Endothelial cell of umbilical vein (primary cell): Measurements from ENCODE around the gene ICE2. TPM values are rescaled to one million over a fixed set of nuclear protein-coding genes. Genes with fewer than 3 reads are reported as not detected.

Source experiments
- BruUV-seq: library from RNA; stranded (reverse); fragments of 400-500 nt; replicated peaks from 2 replicates; lab custom pipeline; 2021; lab: Mats Ljungman, UMichigan
- CTCF ChIA-PET: fragments of 300-600, 350-600 bp; sonication (Branson Sonifier 250); formaldehyde crosslinking; loops from one replicate; lab custom pipeline; 2021; ENCODE audit warnings: antibody characterized with exemption, inconsistent platforms; lab: Charles Lee
- POLR2A ChIA-PET: fragments of 300-600, 350-600 bp; sonication (Branson Sonifier 250); formaldehyde crosslinking; loops from one replicate; lab custom pipeline; 2021; ENCODE audit warnings: antibody characterized with exemption, inconsistent platforms; lab: Charles Lee
- DNase-seq: peaks from one replicate; pipeline ENCODE4 v3.0.0-alpha.2; 2011; ENCODE audit warnings: low read depth, low spot score
- FAIRE-seq: peaks from 2 replicates; lab custom pipeline; 2011; peaks lifted over from hg19 to GRCh38; lab: Jason Lieb, UNC
- H2AFZ ChIP-seq: 2 replicates; pipeline ENCODE4 v1.6.0; 2012; ENCODE audit warnings: low read depth, low read length, control low read depth, inconsistent platforms
- H3K27ac ChIP-seq: 2 replicates; pipeline ENCODE4 v1.5.1; 2011; ENCODE audit warnings: low read depth, mild to moderate bottlenecking, control low read depth, low read length, moderate library complexity; ENCODE audit not compliant: insufficient read depth
- H3K27me3 ChIP-seq, 2 experiments: 2 replicates each; pipeline versions ENCODE4 v1.6.0 to v1.6.1; 2011; ENCODE audit warnings: low read length in 2 of 2, mixed read lengths in 1 of 2; ENCODE audit not compliant: control insufficient read depth in 2 of 2, insufficient read depth in 2 of 2
- H3K36me3 ChIP-seq, 2 experiments: 2 replicates in 1 of 2; 3 replicates in 1 of 2; pipeline ENCODE4 v1.5.1; 2011; ENCODE audit warnings: low read length in 2 of 2, mild to moderate bottlenecking in 1 of 2, moderate library complexity in 1 of 2; ENCODE audit not compliant: control insufficient read depth in 2 of 2, insufficient read depth in 2 of 2; ENCODE audit errors: extremely low read depth in 1 of 2
- H3K4me1 ChIP-seq: 3 replicates; pipeline ENCODE4 v1.5.1; 2011; ENCODE audit warnings: mild to moderate bottlenecking, low read length; ENCODE audit not compliant: control insufficient read depth, insufficient read depth; ENCODE audit errors: extremely low read depth
- H3K4me2 ChIP-seq: 2 replicates; pipeline ENCODE4 v1.6.1; 2011; ENCODE audit warnings: low read length, control low read depth, mixed read lengths; ENCODE audit not compliant: insufficient read depth
- H3K4me3 ChIP-seq, 3 experiments: fragments of 200-600 bp in 1 of 3; sonication (generic), shearing (Covaris generic) in 1 of 3; replicated peaks in 1 of 3; 2 replicates each; pipeline ENCODE4 v1.5.1; 2011 to 2016; ENCODE audit warnings: control low read depth in 3 of 3, low read length in 3 of 3, mild to moderate bottlenecking in 2 of 3, inconsistent platforms in 1 of 3, low read depth in 1 of 3, moderate library complexity in 1 of 3; ENCODE audit not compliant: insufficient read depth in 1 of 3
- H3K79me2 ChIP-seq: 2 replicates; pipeline ENCODE4 v1.6.0; 2012; ENCODE audit warnings: low read length, inconsistent platforms; ENCODE audit not compliant: control insufficient read depth, insufficient read depth
- H3K9ac ChIP-seq: replicated peaks from 2 replicates; pipeline ENCODE3; 2011; ENCODE audit warnings: low read length, control low read depth; ENCODE audit not compliant: insufficient read depth; ENCODE audit errors: extremely low read depth
- H3K9me1 ChIP-seq: replicated peaks from 3 replicates; pipeline ENCODE4 v1.6.0; 2011; ENCODE audit warnings: mild to moderate bottlenecking, low read length; ENCODE audit not compliant: control insufficient read depth, insufficient read depth; ENCODE audit errors: extremely low read depth
- H3K9me3 ChIP-seq: replicated peaks from 2 replicates; pipeline ENCODE4 v1.5.1; 2012; ENCODE audit warnings: low read length, inconsistent platforms; ENCODE audit not compliant: control insufficient read depth, insufficient read depth
- H4K20me1 ChIP-seq: replicated peaks from 2 replicates; pipeline ENCODE3; 2011; ENCODE audit warnings: mild to moderate bottlenecking, low read length; ENCODE audit not compliant: control insufficient read depth, insufficient read depth; ENCODE audit errors: extremely low read depth
- CTCF ChIP-seq, 2 donors: IDR thresholded peaks; 1 replicate in 1 of 2; 2 replicates in 1 of 2; pipeline ENCODE4 v1.5.1; 2011; ENCODE audit warnings: low read length in 2 of 2, mild to moderate bottlenecking in 2 of 2, moderate library complexity in 2 of 2, control low read depth in 1 of 2, inconsistent platforms in 1 of 2, low read depth in 1 of 2; ENCODE audit not compliant: insufficient read depth in 1 of 2; ENCODE audit errors: extremely low read depth in 1 of 2
- FOS ChIP-seq: IDR thresholded peaks from 2 replicates; pipeline ENCODE4 v1.6.1; 2011; ENCODE audit warnings: mild to moderate bottlenecking, low read length, moderate library complexity, borderline replicate concordance; ENCODE audit not compliant: insufficient read depth
- dilution Hi-C: fragments of 300-500 bp; cut with MboI; formaldehyde crosslinking; loops from one replicate; pipeline ENCODE4 v1.15.0; 2019; ENCODE audit warnings: low sequenced_read_pairs; ENCODE audit not compliant: extremely low pct_ligation_motif_present
- intact Hi-C: fragments of 100-400 bp; cut with micrococcal nuclease; formaldehyde crosslinking; loops from one replicate; pipeline ENCODE4 v1.10.0; 2022
- polyA plus RNA-seq, 4 experiments: library from polyadenylated mRNA; depleted of rRNA in 3 of 4; stranded (reverse) in 3 of 4; unstranded in 1 of 4; fragments of >200 nt; gene quantifications; 2 replicates each; pipeline versions ENCODE4 v1.2.1 to v1.2.3, GENCODE V29; 2011 to 2012; ENCODE audit warnings: missing spikeins in 1 of 4
- total RNA-seq: library from RNA; stranded (reverse); gene quantifications from 2 replicates; pipeline ENCODE4 v1.2.3, GENCODE V29; 2021

The ICE2 gene
- total and polyA plus RNA-seq, 2 donors (not counting 3 experiments of a cell fraction or from before 2014, with no cell fraction given) = 22.1 to 57.0 TPM

GRCh38 chr15:60469893-60470641 is 8.9 kb downstream of the ICE2 start:
- dilution Hi-C loops = no loop called here
- H4K20me1 ChIP-seq = no peaks in the 10 kb centered on the region
- peak overlapping the region; percentile 65 for H3K4me2 ChIP-seq
- no TSS peak for BruUV-seq
- peaks cover 4 to 6% of the 10 kb centered on the region in 2 experiments for H3K36me3 ChIP-seq
- H3K27ac ChIP-seq = peak overlapping the region; percentile 52
- POLR2A ChIA-PET = no interaction called here
- no peak overlapping the region for H3K4me3 ChIP-seq
- intact Hi-C loops = no loop called here
- DNase-seq (peak; percentile 56), FAIRE-seq (no peak)
- no peaks in the 10 kb centered on the region for H3K27me3 ChIP-seq
- CTCF ChIA-PET = no interaction called here
- H2AFZ ChIP-seq = peak overlapping the region; percentile 77
- peaks cover 16% of the 10 kb centered on the region for H3K4me1 ChIP-seq
- H3K9ac ChIP-seq = no peak overlapping the region
- TF ChIP-seq FOS = peak; percentile 49
- no peak for TF ChIP-seq CTCF (IDR thresholded peaks at IDR 0.05; ENCODE audit: extremely low read depth in 1 of 2, insufficient read depth in 1 of 2, low read depth in 1 of 2, low read length in 2 of 2)
- no peaks in the 10 kb centered on the region for H3K9me1 ChIP-seq
- no peaks in the 10 kb centered on the region for H3K9me3 ChIP-seq
- peaks cover 38% of the 10 kb centered on the region for H3K79me2 ChIP-seq
